K562 (cell line): ENCODE results near the gene DIPK1A. TPM values are rescaled to one million over a fixed set of nuclear protein-coding genes. Genes with fewer than 3 reads are reported as not detected.
A peak's percentile ranks its signal among the peaks of the same experiment; 100 is the strongest.

Source experiments
- CTBP1 ChIP-seq: fragments of 450-650 bp; IDR thresholded peaks from 2 replicates; pipeline ENCODE4 v1.6.1; 2016; ENCODE audit warnings: borderline replicate concordance
- CXXC5 ChIP-seq: fragments of 250-450 bp; sonication (Bioruptor Pico); IDR thresholded peaks from 2 replicates; pipeline ENCODE4 v1.8.0; 2022; ENCODE audit warnings: inconsistent platforms, mild to moderate bottlenecking, moderate library complexity
- EGR1 ChIP-seq: fragments of 450-650 bp; conservative IDR thresholded peaks from 2 replicates; pipeline ENCODE4 v1.6.1; 2017; ENCODE audit warnings: mild to moderate bottlenecking
- HDAC2 ChIP-seq: fragments of 450-650 bp; IDR thresholded peaks from 2 replicates; pipeline ENCODE4 v1.6.1; 2016; ENCODE audit warnings: mild to moderate bottlenecking
- HDAC8 ChIP-seq: fragments of 450-650 bp; IDR thresholded peaks from 2 replicates; pipeline ENCODE4 v1.6.1; 2016; ENCODE audit warnings: mild to moderate bottlenecking, missing genetic modification characterization, moderate library complexity, missing compliant biosample characterization
- JUNB ChIP-seq: fragments of 450-650 bp; formaldehyde crosslinking; conservative IDR thresholded peaks from 2 replicates; pipeline ENCODE4 v1.4.0; 2020; ENCODE audit warnings: mild to moderate bottlenecking
- MECOM ChIP-seq: fragments of 250-450 bp; sonication (Bioruptor Pico); IDR thresholded peaks from 2 replicates; pipeline ENCODE4 v1.8.0; 2022; ENCODE audit warnings: inconsistent platforms
- MED1 ChIP-seq: sonication (generic); formaldehyde crosslinking; IDR thresholded peaks from 2 replicates; pipeline ENCODE4 v1.8.1; 2023; ENCODE audit warnings: missing genetic modification reagents, borderline replicate concordance
- NFE2 ChIP-seq: IDR thresholded peaks from 2 replicates; pipeline ENCODE4 v1.6.1; 2014; ENCODE audit warnings: antibody characterized with exemption, low read depth
- PURB ChIP-seq: sonication (generic); formaldehyde crosslinking; IDR thresholded peaks from 2 replicates; pipeline ENCODE4 v1.9.0; 2021; ENCODE audit warnings: low read depth, mild to moderate bottlenecking, missing genetic modification reagents
- SP2 ChIP-seq: IDR thresholded peaks from 2 replicates; pipeline ENCODE4 v1.6.1; 2011; ENCODE audit warnings: mild to moderate bottlenecking, low read depth, low read length, moderate library complexity; ENCODE audit not compliant: poor library complexity, severe bottlenecking; ENCODE audit errors: extremely low read depth
- STAG1 ChIP-seq: sonication (generic); formaldehyde crosslinking; IDR thresholded peaks from 2 replicates; pipeline ENCODE4 v1.5.0; 2020; ENCODE audit warnings: missing genetic modification reagents, borderline replicate concordance
- ZNF431 ChIP-seq: sonication (generic); formaldehyde crosslinking; IDR thresholded peaks from 2 replicates; pipeline ENCODE4 v1.8.0; 2022; ENCODE audit warnings: mild to moderate bottlenecking, missing genetic modification reagents
- polyA plus RNA-seq, 8 experiments: library from polyadenylated mRNA; depleted of rRNA in 4 of 8; stranded (reverse) in 5 of 8; unstranded in 3 of 8; fragments of >200 nt; fragmentation: Nextera tagmentation in 2 of 8; fragmentation: Illumina TruSeq in 1 of 8; extraction: Ambion mirVana in 2 of 8; extraction: Trizol in 1 of 8; gene quantifications; 2 replicates each; pipeline versions ENCODE4 v1.2.1 to v1.2.3, GENCODE V29; 2011 to 2014; ENCODE audit warnings: inconsistent platforms in 1 of 8, missing spikeins in 1 of 8
- total RNA-seq, 7 experiments: library from RNA; depleted of rRNA in 6 of 7; stranded (reverse); fragments of >200 nt in 6 of 7; fragmentation: Illumina TruSeq in 2 of 7; extraction: Trizol in 2 of 7; gene quantifications; 2 replicates each; pipeline versions ENCODE4 v1.2.1 to v1.2.3, GENCODE V29; 2011 to 2021; ENCODE audit warnings: low replicate concordance in 1 of 7
- TF ChIP-seq, protein P1 (sequence below): fragments of 250-450 bp; sonication (Bioruptor Pico); IDR thresholded peaks from 2 replicates; pipeline ENCODE4 v1.4.0; 2020; ENCODE audit warnings: mild to moderate bottlenecking, moderate library complexity
- TF ChIP-seq, protein P2 (sequence below): sonication (generic); formaldehyde crosslinking; IDR thresholded peaks from 2 replicates; pipeline ENCODE4 v1.8.0; 2022; ENCODE audit warnings: mild to moderate bottlenecking, missing genetic modification reagents, borderline replicate concordance
- TF ChIP-seq, protein P3 (sequence below): fragments of 250-450 bp; sonication (Bioruptor Pico); IDR thresholded peaks from 2 replicates; pipeline ENCODE4 v1.5.0; 2021; ENCODE audit warnings: mild to moderate bottlenecking, borderline replicate concordance
- TF ChIP-seq, protein P4 (sequence below): IDR thresholded peaks from 2 replicates; pipeline ENCODE4 v1.6.1; 2012; ENCODE audit warnings: low read depth, low read length, improper control_type of control experiment, borderline replicate concordance

Gene DIPK1A
- total and polyA plus RNA-seq, 9 of the 15 experiments (the other 6 are each of a cell fraction or from before 2014, with no cell fraction given), result 0.54 to 2.5 (median 1.3) TPM

DNA sequence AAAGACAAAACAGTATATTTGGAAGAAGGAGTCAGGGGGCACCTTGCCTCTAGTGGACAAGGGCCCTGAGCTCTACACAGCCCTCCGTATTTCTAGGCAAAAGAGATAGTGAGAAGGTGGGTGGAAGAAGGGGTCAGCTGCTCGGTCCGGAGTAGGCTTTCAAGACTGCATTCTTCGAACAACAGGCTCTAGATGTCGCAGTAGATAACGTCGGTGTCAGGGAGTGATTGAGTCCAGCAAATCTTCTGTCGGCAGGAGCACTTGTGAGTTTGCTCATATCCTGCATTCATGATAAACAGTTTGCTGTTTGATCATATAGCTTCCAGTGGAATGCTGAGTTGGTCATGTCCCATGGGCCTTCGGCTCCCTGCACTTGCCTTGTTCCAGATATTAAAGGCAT lies 36.8 kb downstream of the DIPK1A start (continued):
- TF ChIP-seq, protein P1, sequence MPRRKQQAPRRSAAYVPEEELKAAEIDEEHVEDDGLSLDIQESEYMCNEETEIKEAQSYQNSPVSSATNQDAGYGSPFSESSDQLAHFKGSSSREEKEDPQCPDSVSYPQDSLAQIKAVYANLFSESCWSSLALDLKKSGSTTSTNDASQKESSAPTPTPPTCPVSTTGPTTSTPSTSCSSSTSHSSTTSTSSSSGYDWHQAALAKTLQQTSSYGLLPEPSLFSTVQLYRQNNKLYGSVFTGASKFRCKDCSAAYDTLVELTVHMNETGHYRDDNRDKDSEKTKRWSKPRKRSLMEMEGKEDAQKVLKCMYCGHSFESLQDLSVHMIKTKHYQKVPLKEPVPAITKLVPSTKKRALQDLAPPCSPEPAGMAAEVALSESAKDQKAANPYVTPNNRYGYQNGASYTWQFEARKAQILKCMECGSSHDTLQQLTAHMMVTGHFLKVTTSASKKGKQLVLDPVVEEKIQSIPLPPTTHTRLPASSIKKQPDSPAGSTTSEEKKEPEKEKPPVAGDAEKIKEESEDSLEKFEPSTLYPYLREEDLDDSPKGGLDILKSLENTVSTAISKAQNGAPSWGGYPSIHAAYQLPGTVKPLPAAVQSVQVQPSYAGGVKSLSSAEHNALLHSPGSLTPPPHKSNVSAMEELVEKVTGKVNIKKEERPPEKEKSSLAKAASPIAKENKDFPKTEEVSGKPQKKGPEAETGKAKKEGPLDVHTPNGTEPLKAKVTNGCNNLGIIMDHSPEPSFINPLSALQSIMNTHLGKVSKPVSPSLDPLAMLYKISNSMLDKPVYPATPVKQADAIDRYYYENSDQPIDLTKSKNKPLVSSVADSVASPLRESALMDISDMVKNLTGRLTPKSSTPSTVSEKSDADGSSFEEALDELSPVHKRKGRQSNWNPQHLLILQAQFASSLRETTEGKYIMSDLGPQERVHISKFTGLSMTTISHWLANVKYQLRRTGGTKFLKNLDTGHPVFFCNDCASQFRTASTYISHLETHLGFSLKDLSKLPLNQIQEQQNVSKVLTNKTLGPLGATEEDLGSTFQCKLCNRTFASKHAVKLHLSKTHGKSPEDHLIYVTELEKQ (CRISPR knock-in tag), result no peak
- TF ChIP-seq, protein P2, sequence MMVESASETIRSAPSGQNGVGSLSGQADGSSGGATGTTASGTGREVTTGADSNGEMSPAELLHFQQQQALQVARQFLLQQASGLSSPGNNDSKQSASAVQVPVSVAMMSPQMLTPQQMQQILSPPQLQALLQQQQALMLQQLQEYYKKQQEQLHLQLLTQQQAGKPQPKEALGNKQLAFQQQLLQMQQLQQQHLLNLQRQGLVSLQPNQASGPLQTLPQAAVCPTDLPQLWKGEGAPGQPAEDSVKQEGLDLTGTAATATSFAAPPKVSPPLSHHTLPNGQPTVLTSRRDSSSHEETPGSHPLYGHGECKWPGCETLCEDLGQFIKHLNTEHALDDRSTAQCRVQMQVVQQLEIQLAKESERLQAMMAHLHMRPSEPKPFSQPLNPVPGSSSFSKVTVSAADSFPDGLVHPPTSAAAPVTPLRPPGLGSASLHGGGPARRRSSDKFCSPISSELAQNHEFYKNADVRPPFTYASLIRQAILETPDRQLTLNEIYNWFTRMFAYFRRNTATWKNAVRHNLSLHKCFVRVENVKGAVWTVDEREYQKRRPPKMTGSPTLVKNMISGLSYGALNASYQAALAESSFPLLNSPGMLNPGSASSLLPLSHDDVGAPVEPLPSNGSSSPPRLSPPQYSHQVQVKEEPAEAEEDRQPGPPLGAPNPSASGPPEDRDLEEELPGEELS (CRISPR knock-in tag), result no peak
- TF ChIP-seq, protein P3, sequence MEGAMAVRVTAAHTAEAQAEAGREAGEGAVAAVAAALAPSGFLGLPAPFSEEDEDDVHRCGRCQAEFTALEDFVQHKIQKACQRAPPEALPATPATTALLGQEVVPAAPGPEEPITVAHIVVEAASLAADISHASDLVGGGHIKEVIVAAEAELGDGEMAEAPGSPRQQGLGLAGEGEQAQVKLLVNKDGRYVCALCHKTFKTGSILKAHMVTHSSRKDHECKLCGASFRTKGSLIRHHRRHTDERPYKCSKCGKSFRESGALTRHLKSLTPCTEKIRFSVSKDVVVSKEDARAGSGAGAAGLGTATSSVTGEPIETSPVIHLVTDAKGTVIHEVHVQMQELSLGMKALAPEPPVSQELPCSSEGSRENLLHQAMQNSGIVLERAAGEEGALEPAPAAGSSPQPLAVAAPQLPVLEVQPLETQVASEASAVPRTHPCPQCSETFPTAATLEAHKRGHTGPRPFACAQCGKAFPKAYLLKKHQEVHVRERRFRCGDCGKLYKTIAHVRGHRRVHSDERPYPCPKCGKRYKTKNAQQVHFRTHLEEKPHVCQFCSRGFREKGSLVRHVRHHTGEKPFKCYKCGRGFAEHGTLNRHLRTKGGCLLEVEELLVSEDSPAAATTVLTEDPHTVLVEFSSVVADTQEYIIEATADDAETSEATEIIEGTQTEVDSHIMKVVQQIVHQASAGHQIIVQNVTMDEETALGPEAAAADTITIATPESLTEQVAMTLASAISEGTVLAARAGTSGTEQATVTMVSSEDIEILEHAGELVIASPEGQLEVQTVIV (CRISPR knock-in tag), result no peak
- no peak for TF ChIP-seq ZNF431 (CRISPR knock-in tag)
- no peak for TF ChIP-seq MED1 (CRISPR knock-in tag)
- no peak for TF ChIP-seq JUNB (CRISPR knock-in tag)
- TF ChIP-seq EGR1, result peak; percentile 30; the same call in 1 of the 2 replicates
- no peak for TF ChIP-seq PURB
- no peak for TF ChIP-seq STAG1 (CRISPR knock-in tag)
- TF ChIP-seq MECOM (CRISPR knock-in tag), result no peak
- TF ChIP-seq, protein P4, sequence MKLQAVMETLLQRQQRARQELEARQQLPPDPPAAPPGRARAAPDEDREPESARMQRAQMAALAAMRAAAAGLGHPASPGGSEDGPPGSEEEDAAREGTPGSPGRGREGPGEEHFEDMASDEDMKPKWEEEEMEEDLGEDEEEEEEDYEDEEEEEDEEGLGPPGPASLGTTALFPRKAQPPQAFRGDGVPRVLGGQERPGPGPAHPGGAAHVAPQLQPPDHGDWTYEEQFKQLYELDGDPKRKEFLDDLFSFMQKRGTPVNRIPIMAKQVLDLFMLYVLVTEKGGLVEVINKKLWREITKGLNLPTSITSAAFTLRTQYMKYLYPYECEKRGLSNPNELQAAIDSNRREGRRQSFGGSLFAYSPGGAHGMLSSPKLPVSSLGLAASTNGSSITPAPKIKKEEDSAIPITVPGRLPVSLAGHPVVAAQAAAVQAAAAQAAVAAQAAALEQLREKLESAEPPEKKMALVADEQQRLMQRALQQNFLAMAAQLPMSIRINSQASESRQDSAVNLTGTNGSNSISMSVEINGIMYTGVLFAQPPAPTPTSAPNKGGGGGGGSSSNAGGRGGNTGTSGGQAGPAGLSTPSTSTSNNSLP, result no peak
- no peak for TF ChIP-seq NFE2
- TF ChIP-seq SP2, result no peak
- 0 out of 2 replicates have a peak, but pooled peaks have one; percentile 25 for TF ChIP-seq CXXC5 (CRISPR knock-in tag)
- no peak for TF ChIP-seq HDAC8 (tag)
- TF ChIP-seq CTBP1, result peak; percentile 48; the same call in 1 of the 2 replicates
- TF ChIP-seq HDAC2, result 0 out of 2 replicates have a peak, but pooled peaks have one; percentile 23
